Choroid plexus epithelial cell (primary cell): ENCODE measurements around the gene CENPK.

ENCODE experiments used
- DNase-seq: peaks from one replicate; pipeline ENCODE4 v3.0.0-alpha.2; 2010; ENCODE audit warnings: low read depth
- H3K4me3 ChIP-seq: 2 replicates; pipeline ENCODE4 v1.5.1; 2011; ENCODE audit warnings: low read depth, mild to moderate bottlenecking, control low read depth, low read length, moderate library complexity
- TF ChIP-seq, protein P1 (sequence below): conservative IDR thresholded peaks from 2 replicates; pipeline ENCODE4 v1.5.1; 2011; ENCODE audit warnings: low read depth, mild to moderate bottlenecking, control low read depth, inconsistent platforms, low read length, moderate library complexity

The CENPK gene

DNA sequence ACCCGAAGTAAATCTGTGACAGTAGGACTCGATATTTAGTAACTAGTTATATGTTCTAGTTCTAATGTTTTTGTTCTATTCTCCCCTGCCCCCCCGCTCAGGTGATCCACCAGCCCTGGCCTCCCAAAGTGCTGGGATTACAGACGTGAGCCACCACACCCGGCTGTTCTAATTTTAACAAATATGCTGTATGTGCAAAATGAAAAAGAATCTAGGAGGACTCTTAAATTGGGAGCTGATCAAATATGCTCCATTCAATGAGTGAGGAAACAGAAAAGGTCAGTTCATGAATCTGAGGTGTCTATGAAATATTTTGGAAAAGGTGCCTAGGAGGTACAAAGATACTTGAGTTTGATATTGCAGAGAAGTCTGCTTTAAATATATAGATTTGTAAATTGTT is 16.8 kb downstream of the CENPK start:
- TF ChIP-seq, protein P1, sequence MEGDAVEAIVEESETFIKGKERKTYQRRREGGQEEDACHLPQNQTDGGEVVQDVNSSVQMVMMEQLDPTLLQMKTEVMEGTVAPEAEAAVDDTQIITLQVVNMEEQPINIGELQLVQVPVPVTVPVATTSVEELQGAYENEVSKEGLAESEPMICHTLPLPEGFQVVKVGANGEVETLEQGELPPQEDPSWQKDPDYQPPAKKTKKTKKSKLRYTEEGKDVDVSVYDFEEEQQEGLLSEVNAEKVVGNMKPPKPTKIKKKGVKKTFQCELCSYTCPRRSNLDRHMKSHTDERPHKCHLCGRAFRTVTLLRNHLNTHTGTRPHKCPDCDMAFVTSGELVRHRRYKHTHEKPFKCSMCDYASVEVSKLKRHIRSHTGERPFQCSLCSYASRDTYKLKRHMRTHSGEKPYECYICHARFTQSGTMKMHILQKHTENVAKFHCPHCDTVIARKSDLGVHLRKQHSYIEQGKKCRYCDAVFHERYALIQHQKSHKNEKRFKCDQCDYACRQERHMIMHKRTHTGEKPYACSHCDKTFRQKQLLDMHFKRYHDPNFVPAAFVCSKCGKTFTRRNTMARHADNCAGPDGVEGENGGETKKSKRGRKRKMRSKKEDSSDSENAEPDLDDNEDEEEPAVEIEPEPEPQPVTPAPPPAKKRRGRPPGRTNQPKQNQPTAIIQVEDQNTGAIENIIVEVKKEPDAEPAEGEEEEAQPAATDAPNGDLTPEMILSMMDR = no peak
- H3K4me3 ChIP-seq = no peak overlapping the region
- DNase-seq = no peak

DNA sequence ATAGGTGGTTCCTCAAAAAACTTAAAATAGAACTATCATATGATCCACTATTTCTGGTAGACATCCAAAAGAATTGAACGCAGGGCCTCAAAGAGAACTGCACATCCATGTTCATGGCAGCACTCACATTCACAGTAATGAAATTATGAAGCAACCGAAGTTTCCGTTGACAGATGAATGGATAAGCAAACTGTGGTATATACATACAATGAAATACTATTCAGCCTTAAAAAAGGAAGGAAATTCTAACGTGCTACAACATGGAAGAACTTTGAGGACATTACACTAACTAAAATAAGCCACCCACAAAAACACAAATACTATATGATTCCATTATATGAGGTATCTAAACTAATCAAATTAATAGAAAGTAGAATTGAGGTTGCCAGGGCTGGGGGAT is 18.5 kb downstream of the CENPK start:
- H3K4me3 ChIP-seq = no peak overlapping the region
- DNase-seq = no peak
- TF ChIP-seq, protein P1 = no peak

DNA sequence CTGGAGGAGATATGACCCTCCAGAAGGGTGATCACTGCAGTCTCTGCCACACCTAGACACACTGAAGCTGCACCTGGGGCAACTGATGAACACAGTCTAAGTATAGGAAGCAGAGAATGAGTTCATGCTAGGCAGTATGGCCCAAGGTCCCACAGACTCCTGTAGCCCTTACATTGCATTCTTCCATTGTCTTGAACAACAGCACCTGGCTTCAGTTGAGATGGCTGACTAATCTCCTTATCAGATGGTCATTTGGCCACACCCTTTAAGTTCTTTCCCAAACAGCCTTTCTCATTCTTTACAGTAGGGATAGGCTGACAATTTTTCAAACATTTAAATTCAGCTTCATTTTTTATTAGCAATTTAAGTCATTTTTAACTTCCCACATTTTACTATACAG is 23.1 kb downstream of the CENPK start:
- TF ChIP-seq, protein P1 = no peak
- DNase-seq = no peak
- H3K4me3 ChIP-seq = no peak overlapping the region

- no peak overlapping the region for H3K4me3 ChIP-seq
- TF ChIP-seq, protein P1 = no peak
- DNase-seq = peak; percentile 9
These were observed 27.4 kb downstream of the CENPK start for GRCh38 chr5:65535529-65535987.

DNA sequence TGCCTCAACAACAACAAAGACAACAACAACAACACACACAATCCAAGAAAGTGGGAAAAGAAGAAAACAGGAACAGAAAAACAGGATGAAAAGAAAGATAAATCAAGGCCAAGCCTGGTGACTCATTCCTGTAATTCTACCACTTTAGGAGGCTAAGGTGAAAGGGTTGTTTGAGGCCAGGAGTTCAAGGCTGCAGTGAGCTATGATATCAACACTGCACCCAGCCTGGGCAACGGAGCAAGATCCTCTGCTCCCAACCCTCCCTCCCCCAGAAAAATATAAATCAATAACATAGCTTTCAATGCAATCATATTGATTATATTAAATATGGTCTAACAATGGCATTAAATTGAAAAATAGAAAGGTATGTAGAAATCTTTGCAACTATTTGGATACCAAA is 32.1 kb downstream of the CENPK start:
- TF ChIP-seq, protein P1 = no peak
- no peak for DNase-seq
- no peak overlapping the region for H3K4me3 ChIP-seq

DNA sequence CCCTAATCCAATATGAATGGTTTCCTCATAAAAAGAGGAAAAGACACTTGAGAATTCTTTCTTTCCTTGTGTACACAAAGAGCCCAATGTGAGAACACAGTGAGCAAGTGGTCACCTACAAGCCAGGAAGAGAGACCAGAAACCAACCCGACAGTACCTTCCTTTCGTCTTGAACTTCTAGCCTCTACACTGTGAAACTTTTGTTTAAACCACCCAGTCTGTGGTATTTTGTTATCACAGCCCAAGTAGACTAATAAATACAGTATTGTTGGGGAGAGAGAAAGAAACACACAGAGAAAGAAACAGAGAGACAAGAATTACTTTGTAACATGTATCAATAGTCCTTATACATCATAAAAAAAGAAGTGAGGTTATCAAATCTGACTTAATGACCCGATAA is 37.2 kb downstream of the CENPK start:
- no peak overlapping the region for H3K4me3 ChIP-seq
- TF ChIP-seq, protein P1 = no peak
- DNase-seq = no peak

- TF ChIP-seq, protein P1 = no peak
- H3K4me3 ChIP-seq = no peak overlapping the region
- no peak for DNase-seq
These were observed 50.6 kb downstream of the CENPK start for GRCh38 chr5:65512170-65512937.
